Activated naive CD4-positive, alpha-beta T cell treated with anti-CD3 and anti-CD28 coated beads, Interleukin-2, amount 10 ng/mL, durations not matched to agents 7 days and 5 days (primary cell): Measurements from ENCODE around the gene LHFPL2.

Experiments
- CTCF ChIA-PET: fragments of 350-600 bp; sonication (Branson Sonifier 250); formaldehyde crosslinking; loops from one replicate; lab custom pipeline; 2021; ENCODE audit warnings: antibody characterized with exemption; lab: Charles Lee
- DNase-seq: peaks from one replicate; pipeline ENCODE4 v3.0.0-alpha.2; 2020
- H3K27ac Mint-ChIP-seq: one replicate; pipeline ENCODE4 v1.8.0; 2021; ENCODE audit warnings: mild to moderate bottlenecking, moderate library complexity, mixed read lengths
- H3K27me3 Mint-ChIP-seq: one replicate; pipeline ENCODE4 v1.8.0; 2021; ENCODE audit warnings: mild to moderate bottlenecking, mixed read lengths
- H3K36me3 Mint-ChIP-seq: one replicate; pipeline ENCODE4 v1.8.0; 2021; ENCODE audit warnings: mixed read lengths
- H3K4me1 Mint-ChIP-seq: one replicate; pipeline ENCODE4 v1.8.0; 2021; ENCODE audit warnings: mixed read lengths
- H3K4me3 Mint-ChIP-seq: one replicate; pipeline ENCODE4 v1.8.0; 2021; ENCODE audit warnings: mild to moderate bottlenecking, moderate library complexity, mixed read lengths
- H3K9me3 Mint-ChIP-seq: one replicate; pipeline ENCODE4 v1.8.0; 2021; ENCODE audit warnings: mixed read lengths

Gene LHFPL2

GRCh38 chr5:78611126-78611605 is 37.4 kb downstream of the LHFPL2 start:
- Mint-ChIP-seq H3K9me3 (no peaks in the 10 kb centered on the region), H3K4me1 (no peaks in the 10 kb centered on the region), H3K4me3 (no peak overlapping the region), H3K27me3 (peaks cover 29% of the 10 kb centered on the region), H3K36me3 (no peaks in the 10 kb centered on the region), H3K27ac (no peak overlapping the region)
- no peak for DNase-seq
- CTCF ChIA-PET = no interaction called here

GRCh38 chr5:78610636-78611035 is 37.9 kb downstream of the LHFPL2 start:
- Mint-ChIP-seq H3K4me3 (no peak overlapping the region), H3K27ac (no peak overlapping the region), H3K4me1 (no peaks in the 10 kb centered on the region), H3K9me3 (no peaks in the 10 kb centered on the region), H3K27me3 (peaks cover 27% of the 10 kb centered on the region), H3K36me3 (no peaks in the 10 kb centered on the region)
- CTCF ChIA-PET = no interaction called here
- no peak for DNase-seq

DNA sequence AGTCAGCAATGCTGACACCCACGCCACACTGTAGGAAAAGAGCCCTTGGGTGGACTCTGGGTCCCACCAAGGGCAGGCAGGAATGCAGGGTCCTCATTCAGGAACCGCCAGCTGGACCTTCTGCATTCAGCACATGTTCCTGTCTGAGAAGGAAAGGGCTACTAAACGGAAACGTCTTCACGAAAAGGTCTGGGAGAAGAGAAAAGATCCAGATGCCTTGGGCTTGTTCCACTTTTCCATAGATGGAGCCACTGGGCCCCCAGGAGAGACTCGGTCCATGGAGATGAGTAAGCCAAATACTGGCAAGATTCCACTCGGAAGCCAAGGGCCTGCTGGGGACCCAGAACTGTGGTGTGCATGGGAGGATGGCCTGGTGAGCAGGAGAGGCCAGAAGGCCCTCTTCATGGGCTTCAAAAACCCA is 38.4 kb downstream of the LHFPL2 start:
- H3K4me3 Mint-ChIP-seq = no peak overlapping the region
- DNase-seq = no peak
- CTCF ChIA-PET = no interaction called here
- peaks cover 25% of the 10 kb centered on the region for H3K27me3 Mint-ChIP-seq
- H3K27ac Mint-ChIP-seq = no peak overlapping the region
- H3K9me3 Mint-ChIP-seq = no peaks in the 10 kb centered on the region
- H3K4me1 Mint-ChIP-seq = no peaks in the 10 kb centered on the region
- no peaks in the 10 kb centered on the region for H3K36me3 Mint-ChIP-seq

DNA sequence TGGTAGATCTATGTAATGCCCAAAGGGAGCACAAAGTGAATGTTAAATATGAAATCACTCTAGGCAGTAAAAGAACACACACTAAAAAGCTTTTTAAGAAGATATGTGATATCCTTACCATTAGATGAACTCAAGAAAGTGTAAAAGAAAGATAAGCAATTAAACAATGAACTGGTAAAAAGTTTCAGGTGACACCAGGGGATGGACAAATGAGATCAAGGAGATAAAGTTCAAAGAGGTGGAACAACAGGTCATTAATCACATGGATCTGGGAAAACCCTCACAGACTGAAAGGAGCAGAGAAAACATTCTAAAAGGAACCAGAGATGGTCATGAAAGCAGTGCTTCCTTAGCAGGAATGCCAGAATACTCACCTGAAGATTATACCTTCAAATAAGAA is 40.7 kb downstream of the LHFPL2 start:
- no peaks in the 10 kb centered on the region for H3K9me3 Mint-ChIP-seq
- H3K36me3 Mint-ChIP-seq = no peaks in the 10 kb centered on the region
- CTCF ChIA-PET = no interaction called here
- H3K27ac Mint-ChIP-seq = no peak overlapping the region
- H3K27me3 Mint-ChIP-seq = peaks cover 17% of the 10 kb centered on the region
- DNase-seq = no peak
- no peak overlapping the region for H3K4me3 Mint-ChIP-seq
- no peaks in the 10 kb centered on the region for H3K4me1 Mint-ChIP-seq

- no peaks in the 10 kb centered on the region for H3K9me3 Mint-ChIP-seq
- CTCF ChIA-PET = no interaction called here
- H3K27me3 Mint-ChIP-seq = peaks cover 9% of the 10 kb centered on the region
- H3K4me3 Mint-ChIP-seq = no peak overlapping the region
- DNase-seq = no peak
- no peaks in the 10 kb centered on the region for H3K36me3 Mint-ChIP-seq
- H3K27ac Mint-ChIP-seq = no peak overlapping the region
- H3K4me1 Mint-ChIP-seq = no peaks in the 10 kb centered on the region
Measured at GRCh38 chr5:78606241-78606640, 42.3 kb downstream of the LHFPL2 start.

- no peak overlapping the region for H3K4me3 Mint-ChIP-seq
- DNase-seq = no peak
- H3K36me3 Mint-ChIP-seq = no peaks in the 10 kb centered on the region
- CTCF ChIA-PET = no interaction called here
- H3K27ac Mint-ChIP-seq = no peak overlapping the region
- no peaks in the 10 kb centered on the region for H3K4me1 Mint-ChIP-seq
- peaks cover 6% of the 10 kb centered on the region for H3K27me3 Mint-ChIP-seq
- no peaks in the 10 kb centered on the region for H3K9me3 Mint-ChIP-seq
Measured at GRCh38 chr5:78605611-78606010, 43.0 kb downstream of the LHFPL2 start.

DNA sequence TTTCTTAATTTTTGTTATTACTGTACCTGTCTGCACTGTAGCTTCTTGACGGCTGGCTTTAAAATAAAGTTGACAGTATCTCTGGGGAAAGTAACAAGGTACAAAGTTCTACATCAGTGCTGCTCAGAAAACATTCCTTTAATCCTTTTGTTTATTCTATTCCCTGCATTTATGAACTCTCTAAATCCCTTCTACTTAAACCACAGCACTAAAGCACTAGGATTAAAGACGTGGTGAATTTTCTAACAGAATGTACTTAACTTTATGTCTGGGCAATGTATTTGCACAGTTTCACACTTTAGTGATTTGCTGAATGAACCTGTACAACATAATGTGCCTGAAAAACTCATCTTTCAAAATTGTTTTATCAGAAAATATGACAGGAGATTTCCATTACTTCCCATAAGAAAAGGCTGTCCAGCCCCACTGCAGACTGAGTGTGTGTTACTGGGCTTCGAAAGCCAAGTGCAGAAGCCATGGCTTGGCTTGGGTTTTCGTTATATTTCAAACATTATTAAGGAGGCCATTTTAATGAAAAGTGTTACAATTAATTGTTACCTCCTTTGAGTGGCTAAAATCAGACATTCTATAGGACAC is 43.8 kb downstream of the LHFPL2 start:
- Mint-ChIP-seq H3K4me1 (no peaks in the 10 kb centered on the region), H3K4me3 (no peak overlapping the region), H3K27me3 (no peaks in the 10 kb centered on the region), H3K36me3 (no peaks in the 10 kb centered on the region), H3K9me3 (no peaks in the 10 kb centered on the region), H3K27ac (no peak overlapping the region)
- CTCF ChIA-PET = no interaction called here
- no peak for DNase-seq

DNA sequence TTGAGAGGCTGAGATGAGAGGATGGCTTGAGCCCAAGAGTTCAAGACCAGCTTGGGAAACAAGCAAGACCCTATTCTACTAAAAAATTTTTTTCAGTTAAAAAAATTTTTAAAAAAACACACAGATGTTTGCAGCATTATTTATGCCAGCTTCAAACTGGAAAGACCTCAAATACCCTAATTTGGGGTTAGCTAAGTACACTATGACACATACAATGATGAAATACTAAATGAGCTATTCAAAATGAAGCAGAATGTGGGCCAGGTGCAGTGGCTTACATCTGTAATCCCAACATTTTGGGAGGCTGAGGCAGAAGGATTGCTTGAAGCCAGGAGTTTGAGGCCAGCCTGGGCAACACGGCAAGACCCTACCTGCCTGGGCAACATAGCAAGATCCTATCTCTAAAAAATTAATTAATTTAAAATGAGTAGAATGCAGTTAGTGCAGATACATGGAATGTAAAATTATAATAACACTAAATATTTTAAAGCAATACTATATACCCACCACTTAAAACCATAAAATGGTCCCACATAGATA is 44.9 kb downstream of the LHFPL2 start:
- no peak for DNase-seq
- CTCF ChIA-PET = no interaction called here
- Mint-ChIP-seq H3K4me3 (no peak overlapping the region), H3K9me3 (no peaks in the 10 kb centered on the region), H3K27ac (no peak overlapping the region), H3K27me3 (no peaks in the 10 kb centered on the region), H3K36me3 (no peaks in the 10 kb centered on the region), H3K4me1 (no peaks in the 10 kb centered on the region)

DNA sequence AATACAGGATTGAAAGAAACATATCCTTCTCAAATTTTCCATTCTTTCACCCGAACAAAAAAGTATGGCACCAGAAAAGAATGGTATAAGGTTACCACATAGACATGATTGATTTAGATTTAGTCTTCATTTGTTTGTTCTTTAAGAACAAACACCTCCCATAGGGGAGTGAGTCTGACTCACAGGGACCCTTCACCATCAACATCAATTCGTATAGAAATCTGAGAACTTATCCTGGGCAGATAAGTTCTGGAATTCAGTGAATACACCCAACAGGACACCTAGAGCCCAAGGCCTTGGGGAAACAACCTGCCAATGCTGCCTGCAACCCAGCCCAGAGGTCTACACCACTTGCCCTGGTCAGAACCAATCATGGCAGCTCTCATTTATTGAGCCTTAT is 46.2 kb downstream of the LHFPL2 start:
- no peaks in the 10 kb centered on the region for H3K9me3 Mint-ChIP-seq
- no peaks in the 10 kb centered on the region for H3K4me1 Mint-ChIP-seq
- no peak overlapping the region for H3K27ac Mint-ChIP-seq
- CTCF ChIA-PET = no interaction called here
- no peak overlapping the region for H3K4me3 Mint-ChIP-seq
- DNase-seq = no peak
- H3K27me3 Mint-ChIP-seq = no peaks in the 10 kb centered on the region
- no peaks in the 10 kb centered on the region for H3K36me3 Mint-ChIP-seq

DNA sequence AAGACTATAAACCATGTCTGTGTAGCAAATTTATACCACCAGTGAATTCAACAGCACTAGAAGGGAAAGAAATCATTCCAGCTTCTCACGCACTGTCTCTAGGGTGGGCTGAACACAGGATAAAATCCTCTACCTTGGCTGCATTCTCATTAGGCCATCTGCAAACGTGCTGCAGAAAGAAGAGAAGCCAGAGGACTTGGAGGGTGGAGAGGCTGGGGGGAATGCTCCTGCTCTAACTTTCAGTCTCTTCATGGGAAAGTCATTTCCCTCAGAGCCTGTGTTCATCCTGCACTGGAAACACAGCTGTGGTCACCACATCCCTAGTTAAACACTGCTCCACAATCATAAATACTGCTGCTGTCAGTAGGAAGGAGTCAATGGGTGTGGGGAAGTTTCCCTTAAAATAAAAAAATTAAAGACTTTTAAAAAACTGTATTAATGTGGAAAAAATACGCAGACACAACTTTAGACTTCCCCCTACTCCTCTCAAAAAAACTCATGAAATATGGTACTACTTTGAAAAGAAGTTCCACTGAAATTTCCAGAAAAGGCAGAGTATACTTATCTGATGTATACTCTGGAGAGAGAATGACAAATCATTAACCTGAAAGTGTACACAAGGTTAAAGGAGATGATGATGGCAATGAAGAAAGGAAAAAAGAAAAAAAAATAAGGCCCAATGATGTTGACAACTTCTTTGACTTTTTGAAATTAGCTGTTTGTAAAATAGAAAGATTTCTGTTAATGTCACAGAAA is 46.8 kb downstream of the LHFPL2 start:
- Mint-ChIP-seq H3K27ac (no peak overlapping the region), H3K4me3 (no peak overlapping the region), H3K4me1 (no peaks in the 10 kb centered on the region), H3K36me3 (no peaks in the 10 kb centered on the region), H3K9me3 (no peaks in the 10 kb centered on the region), H3K27me3 (no peaks in the 10 kb centered on the region)
- no peak for DNase-seq
- CTCF ChIA-PET = no interaction called here

- no peaks in the 10 kb centered on the region for H3K4me1 Mint-ChIP-seq
- H3K27me3 Mint-ChIP-seq = no peaks in the 10 kb centered on the region
- H3K27ac Mint-ChIP-seq = no peak overlapping the region
- H3K9me3 Mint-ChIP-seq = no peaks in the 10 kb centered on the region
- H3K4me3 Mint-ChIP-seq = no peak overlapping the region
- H3K36me3 Mint-ChIP-seq = no peaks in the 10 kb centered on the region
- DNase-seq = no peak
- CTCF ChIA-PET = no interaction called here
Measured at GRCh38 chr5:78600687-78601414, 47.7 kb downstream of the LHFPL2 start.

GRCh38 chr5:78598973-78599372 is 49.6 kb downstream of the LHFPL2 start:
- CTCF ChIA-PET = no interaction called here
- Mint-ChIP-seq H3K4me1 (no peaks in the 10 kb centered on the region), H3K27me3 (no peaks in the 10 kb centered on the region), H3K27ac (no peak overlapping the region), H3K4me3 (no peak overlapping the region), H3K9me3 (no peaks in the 10 kb centered on the region), H3K36me3 (no peaks in the 10 kb centered on the region)
- DNase-seq = no peak

- no peaks in the 10 kb centered on the region for H3K36me3 Mint-ChIP-seq
- no peaks in the 10 kb centered on the region for H3K4me1 Mint-ChIP-seq
- no peak overlapping the region for H3K4me3 Mint-ChIP-seq
- H3K9me3 Mint-ChIP-seq = no peaks in the 10 kb centered on the region
- CTCF ChIA-PET = no interaction called here
- H3K27ac Mint-ChIP-seq = no peak overlapping the region
- H3K27me3 Mint-ChIP-seq = no peaks in the 10 kb centered on the region
- no peak for DNase-seq
Measured at GRCh38 chr5:78597974-78598371, 50.6 kb downstream of the LHFPL2 start.

GRCh38 chr5:78597068-78597973 is 51.3 kb downstream of the LHFPL2 start:
- H3K27me3 Mint-ChIP-seq = no peaks in the 10 kb centered on the region
- CTCF ChIA-PET = no interaction called here

More at GRCh38 chr5:78597068-78597973, 51.3 kb downstream of the LHFPL2 start:
- Mint-ChIP-seq H3K4me1 (no peaks in the 10 kb centered on the region), H3K27ac (no peak overlapping the region), H3K36me3 (no peaks in the 10 kb centered on the region), H3K4me3 (no peak overlapping the region), H3K9me3 (no peaks in the 10 kb centered on the region)
- DNase-seq = no peak
